Fibroblast of skin of left biceps (primary cell): ENCODE results near the gene ISG20L2.

Source experiments
- DNase-seq, 2 experiments: peaks; one replicate each; pipeline ENCODE4 v3.0.0-alpha.2; 2013; ENCODE audit warnings: low read depth in 2 of 2

ISG20L2 gene

DNA sequence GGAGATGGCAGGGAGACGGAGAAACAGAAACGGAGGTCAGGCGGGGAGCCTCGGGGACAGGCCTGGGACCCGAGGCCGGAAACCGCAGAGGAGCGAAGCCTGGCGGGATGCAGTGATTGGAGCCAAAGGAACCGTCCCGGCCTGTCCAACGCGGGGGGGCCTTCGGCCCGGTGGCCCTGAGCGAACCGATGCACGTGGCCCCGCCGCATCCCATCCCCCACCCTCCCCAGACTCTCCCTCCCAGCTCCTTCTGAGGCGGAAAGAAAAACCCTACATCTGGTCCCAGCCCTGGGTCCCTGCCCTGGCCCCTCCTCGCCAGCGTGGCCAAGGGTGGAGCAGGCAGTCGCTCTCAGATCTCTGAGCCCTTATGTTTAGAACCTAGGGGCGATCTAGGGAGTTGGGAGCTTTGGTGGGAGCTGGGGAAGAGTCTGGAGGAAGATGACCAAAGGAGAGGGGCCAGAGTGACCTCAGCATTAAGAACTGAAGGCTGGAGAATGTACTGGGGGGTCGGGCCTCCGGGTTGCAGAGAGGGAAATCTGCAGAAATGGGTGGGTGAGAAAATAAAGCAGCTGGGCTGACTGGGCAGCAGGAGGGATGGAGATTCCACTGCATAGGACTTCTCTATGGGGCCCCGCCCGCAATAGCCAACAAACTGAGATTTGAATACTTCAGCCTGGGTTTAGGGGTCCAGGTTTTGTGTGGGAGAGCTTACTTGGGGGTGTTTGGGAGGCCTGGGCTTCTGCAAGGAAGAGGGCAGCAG, 21.7 kb downstream of the ISG20L2 start:
- no peak for DNase-seq

DNA sequence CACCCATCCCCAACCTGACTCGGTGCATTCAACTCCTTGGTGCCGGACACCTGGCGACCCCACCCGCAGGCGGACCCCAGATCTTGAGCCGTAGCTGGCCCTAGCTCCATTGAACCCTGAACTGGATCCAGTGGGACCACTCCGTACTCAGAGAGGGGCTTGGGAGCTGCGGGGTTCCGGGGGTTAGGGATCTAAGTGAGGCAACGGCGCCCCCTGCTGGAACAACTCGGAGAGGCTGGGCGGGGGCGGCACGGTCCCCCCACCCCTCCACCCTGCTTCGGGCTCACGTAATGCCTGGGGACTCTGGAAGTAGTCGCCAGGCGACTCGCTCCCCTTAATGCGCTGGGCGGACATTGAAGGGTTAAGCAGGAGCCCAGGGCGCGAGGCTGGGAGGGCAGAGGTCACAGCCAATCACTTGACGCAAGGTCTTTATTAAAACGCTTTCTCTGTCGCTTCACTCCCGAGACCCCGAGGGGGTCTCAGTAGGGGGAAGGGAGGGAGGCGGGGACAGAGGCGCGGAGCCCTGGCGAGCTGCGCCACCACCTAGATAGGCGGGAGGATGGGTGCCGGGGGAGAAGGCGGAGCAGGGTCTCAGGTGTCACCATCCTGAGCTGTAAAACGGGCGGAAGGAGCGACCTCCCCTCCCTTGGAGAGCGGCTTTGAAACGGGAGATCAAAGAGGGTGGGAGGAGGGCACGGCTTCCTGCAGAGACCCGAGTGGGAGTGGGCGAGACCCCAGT, 22.5 kb downstream of the ISG20L2 start:
- DNase-seq, result no peak

DNA sequence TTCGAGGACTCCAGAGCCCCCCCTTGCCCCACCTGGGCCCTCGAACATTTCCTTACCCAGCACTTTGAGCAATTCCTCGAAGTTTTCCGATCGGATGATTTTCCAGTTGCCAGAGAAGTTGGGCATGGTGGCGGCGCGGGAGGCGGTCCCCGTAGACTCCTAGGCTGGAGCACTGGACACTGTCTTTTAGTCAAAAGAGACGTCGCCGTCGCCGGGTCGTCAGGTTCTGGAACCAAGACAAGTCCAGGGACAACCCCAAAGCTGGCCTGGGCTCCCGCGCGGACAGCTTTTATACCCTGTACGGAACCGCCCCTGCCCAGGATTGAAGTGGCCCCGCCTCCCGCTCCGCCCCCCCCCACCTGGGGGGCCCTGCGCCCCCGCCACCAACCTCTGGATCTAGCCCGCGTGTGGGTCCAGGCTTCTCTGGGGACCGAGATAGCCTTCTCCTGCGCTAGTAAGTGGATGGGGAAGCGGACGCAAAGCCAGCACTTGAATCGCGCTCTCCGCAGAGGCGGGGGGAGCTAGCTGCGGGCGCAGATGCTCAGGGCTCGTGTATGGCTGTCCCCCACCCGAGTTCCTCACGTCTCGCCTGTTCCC, 23.1 kb downstream of the ISG20L2 start, which contains the start of gene CRABP2:
Gene CRABP2, minus strand, starts transcription at position 263 of the 597 bp plus-strand sequence. Its CDS starts 137 bp downstream, at position 126.
- no peak for DNase-seq

DNA sequence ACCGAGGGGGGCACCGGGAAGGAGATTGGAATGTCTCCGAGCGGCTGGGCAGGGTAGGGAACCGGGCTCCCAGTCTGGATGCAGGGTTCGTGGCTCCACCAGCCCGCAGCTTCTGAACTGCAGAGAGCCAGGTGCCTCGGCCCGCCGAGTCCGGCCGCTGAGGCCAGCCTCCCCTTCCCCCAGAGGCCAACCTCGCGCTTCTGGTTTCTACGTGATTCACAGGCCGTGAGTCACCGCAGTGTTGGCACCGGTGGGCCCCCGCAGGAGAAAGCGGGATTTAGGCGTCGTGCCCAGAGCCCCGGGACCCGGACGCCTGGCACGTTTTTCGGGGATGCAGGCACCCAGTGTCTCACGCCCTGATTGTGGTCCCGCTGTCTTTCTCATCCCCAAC, 23.6 kb downstream of the ISG20L2 start:
- no peak for DNase-seq

- no peak for DNase-seq
Measured at GRCh38 chr1:156704166-156704711, 24.3 kb downstream of the ISG20L2 start.

DNA sequence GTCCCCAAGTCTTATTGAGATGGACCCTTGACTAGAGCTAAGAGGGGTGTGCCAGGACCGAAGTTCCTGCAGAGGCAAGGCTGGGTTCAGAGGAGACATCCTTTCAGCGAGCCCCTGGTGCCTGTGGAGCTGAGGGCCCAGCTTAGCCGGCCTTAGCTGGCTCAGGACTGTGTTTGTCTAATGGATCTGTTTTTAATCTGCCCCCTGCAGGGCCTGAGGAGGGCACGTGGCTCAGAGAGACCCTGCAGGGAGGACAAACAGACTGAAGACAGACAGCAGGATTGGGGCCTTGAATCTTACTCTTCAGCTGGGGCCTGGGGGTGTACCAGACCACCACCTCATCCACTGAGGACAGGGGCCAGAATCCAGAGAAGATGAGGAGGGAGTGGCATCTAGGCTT, 24.8 kb downstream of the ISG20L2 start:
- DNase-seq, result no peak

DNA sequence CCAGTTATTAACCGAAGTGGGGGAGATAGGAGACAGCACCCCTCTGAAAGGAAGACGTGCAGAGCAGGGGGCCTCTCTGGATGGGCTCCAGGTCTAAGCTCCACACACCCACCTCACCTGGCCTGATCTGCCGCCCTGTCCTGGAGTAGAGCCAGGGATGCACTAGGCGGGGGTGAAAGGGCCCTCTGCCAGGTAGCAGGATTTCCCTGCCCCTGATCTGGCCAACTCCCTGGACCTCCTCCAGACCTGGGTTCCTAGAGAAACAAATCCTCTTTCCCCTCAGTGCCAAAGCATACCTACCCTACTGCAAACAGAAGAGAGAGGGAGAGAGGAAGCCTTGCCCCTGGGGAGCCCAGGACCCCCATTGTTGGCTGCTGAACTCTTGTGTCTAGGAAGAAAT, 25.2 kb downstream of the ISG20L2 start:
- DNase-seq, result no peak

DNA sequence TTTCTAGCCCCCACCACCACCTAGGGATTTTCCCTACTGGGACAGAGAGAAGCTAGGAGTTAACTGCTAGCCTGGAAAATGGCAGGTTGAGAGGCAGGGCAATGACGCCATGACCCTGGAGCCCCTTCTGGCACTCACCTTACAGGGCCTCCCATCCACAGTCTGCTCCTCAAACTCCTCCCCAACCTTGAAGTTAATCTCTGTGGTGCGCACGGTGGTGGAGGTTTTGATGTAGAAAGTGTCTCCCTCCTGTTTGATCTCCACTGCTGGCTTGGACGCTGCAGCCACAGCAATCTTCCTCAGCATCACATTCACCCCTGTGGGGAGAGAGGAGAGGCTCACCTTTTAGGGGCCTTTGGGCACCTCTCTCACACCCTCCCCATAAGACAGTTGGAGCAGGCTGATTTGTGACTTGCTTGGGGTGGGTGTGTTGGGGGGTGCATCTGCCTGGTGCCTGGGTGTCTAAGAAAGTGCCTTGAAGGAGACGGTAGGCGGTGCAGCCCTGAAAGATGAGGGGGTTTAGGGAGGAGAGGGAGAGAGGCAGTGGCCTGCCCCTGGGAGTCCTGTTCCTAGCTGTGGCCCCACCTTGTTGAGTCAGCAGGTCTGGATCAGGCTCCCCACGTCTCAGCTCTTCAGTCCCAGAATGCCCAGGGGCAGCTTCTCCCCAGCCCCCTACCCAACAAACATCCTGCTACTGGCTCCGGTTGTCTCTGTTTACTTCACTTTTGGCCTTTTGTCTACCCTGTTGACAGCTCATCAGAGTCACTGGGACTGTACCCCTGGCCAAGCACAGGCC, 27.6 kb downstream of the ISG20L2 start:
- DNase-seq, result no peak

- DNase-seq, result no peak
Measured at GRCh38 chr1:156698995-156699394, 29.6 kb downstream of the ISG20L2 start.

DNA sequence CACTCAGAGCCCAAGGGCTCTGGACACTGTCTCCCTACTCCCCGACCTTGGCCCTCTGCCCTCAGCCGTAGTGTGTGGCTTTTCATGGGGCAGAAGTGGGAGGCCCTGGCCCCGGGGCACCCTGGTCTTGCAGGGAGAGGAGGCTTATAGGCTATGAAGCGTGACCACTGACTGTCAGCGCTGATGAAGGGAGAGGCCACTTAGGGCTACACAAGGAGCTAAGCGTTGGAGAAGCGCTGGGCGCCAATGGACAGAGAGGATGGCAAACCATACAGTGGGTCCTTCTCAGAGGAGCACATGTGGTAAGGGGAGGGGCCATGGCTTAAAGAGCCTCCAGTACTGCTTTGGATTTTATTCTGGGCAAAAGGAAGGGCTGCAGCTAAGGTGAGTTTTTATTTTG, 31.1 kb downstream of the ISG20L2 start:
- DNase-seq, result no peak

DNA sequence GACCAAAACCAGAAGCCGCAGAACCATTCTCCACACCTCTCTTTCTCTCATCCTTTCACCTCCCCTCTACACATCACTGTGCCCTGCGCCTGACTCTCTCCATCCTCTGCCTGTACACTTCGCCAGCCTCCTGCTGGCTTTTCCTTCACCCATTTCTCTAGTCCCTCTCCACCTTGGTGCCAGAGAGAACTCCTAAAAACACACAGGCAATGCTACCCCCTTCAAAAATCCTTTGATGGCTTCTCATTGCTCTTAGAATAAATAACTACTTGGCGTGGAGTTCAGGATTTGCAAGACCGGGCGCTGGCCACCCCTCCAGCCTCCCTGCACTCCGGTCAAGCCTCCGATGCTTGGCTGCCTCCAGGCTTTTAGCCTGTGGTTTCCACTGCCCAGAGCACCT, 31.8 kb downstream of the ISG20L2 start:
- DNase-seq, result no peak

- no peak for DNase-seq
Measured at GRCh38 chr1:156694690-156694962, 33.9 kb downstream of the ISG20L2 start.

DNA sequence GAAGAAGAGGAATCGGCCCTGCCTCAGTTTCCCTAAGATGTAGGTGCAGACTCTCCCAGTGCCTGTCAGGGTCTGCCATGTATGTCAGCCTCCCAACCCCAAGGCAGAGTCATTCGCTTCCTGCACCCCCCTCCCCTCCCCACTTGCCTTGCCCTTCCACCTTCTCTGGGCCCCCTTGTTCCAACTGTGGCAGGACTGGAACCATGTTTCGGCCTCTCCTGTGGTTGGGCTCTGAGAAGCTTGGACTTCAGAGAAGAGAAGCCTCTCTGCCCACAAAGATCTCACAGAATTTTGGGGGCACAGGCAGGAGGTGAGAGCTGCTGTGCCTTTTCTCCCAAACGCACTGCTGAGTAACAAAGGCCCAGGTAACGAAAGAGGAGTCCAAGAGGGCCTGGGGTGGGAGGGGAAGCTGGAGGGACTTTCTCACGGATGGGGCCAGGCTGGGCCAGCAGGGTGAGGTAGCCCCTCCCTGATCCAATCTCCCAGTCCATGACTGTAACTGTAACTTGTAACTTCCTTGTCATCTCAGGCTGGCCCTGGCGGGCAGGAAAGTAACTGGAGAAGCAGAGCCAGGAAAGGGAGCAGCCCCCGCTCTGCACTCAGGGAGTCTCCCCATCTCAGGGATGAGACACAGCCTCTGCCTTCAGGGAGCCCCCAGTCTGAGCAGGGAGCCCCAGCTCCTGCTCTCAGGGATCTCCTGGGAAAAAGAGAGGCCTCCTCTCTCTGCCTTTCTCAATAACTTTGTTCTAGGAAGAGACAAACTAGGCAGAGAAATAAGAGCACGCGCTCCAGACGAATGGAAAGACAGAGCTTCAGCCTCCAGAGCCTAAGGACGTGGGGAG, 34.5 kb downstream of the ISG20L2 start:
- DNase-seq, result no peak

DNA sequence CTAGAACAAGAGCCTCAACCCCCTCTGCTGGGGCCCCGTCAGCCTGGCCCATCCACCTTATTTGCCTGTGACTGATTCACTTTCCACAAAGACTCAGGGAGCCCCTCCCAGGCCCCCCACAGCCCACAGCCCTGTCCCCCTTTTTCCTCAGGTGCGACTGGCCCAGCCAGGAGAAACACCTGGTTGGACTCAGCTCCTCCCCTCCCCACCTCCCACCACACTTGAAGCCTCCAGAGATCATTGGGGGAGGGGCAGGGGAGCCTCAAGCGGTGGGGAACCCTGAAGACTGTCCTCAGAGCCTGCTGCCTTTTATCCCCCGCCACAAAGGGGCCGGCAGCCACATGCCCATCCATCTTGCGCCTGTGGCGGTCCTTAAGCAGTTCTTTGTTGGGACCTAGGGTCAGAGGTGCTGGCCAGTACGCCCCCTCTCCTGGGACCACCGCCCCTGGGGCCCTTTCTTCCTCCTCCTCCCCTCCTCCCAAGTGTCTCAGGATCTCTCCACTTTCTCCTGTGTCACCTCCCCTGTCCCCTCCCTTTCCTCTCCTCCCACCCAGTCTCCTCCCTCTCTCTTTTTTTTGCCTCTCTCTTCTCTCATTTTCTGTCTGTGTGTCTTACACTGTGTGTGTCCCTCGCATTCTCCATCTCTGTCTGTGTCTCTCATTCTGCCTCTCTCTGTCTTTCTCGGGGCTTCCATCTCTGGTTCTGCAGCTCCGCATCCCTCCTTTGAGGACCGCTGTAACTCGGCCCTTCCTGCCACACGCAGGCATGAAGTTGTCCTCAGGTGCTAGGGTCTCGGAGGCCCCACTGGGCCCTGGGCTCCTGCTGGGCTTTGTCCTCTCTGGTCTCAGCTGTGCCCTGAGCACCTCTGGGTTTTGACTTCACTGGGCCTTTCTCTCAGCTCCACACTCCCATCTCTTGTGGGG, 35.4 kb downstream of the ISG20L2 start:
- DNase-seq, result no peak

GRCh38 chr1:156692441-156692924, 36.1 kb downstream of the ISG20L2 start:
- DNase-seq, result no peak

DNA sequence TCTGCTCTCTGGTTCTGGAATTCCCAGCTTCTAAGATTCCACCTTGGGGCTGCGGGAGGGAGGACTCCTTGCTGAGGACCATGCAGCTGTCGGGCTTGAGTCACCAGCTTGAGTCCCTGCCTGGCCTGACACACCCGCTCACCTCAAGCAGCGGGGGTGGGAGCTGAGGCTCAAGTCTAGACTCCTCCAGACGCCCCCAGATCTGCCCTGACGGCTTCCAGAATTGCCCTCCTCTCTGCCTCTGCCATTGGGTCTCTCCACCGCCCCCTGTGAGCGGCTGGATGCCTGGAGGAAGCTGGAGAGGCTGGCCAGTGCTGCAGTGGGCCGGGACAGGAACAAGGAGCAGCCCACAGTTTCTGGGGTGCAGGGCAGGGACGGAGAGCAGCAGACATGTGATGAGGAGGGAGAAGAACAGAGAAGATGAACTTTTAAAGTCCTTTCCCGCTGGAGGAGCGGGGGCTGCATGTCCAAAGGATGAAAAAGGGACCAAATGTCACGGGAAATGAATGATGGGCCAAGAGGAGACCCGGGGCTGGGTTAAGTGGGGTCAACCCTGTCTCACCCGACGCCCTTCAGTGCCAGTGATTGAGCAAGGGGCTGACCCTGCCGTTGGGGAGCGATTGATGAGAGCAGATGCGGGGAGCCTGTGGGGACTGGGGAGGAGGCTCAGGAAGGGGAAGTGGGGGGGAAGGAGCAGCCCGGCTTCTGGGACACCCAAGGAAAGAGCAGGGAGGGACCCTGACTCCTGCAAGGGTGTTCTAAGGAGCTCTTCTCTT, 36.7 kb downstream of the ISG20L2 start:
- no peak for DNase-seq

- no peak for DNase-seq
Measured at GRCh38 chr1:156691191-156691590, 37.4 kb downstream of the ISG20L2 start.

DNA sequence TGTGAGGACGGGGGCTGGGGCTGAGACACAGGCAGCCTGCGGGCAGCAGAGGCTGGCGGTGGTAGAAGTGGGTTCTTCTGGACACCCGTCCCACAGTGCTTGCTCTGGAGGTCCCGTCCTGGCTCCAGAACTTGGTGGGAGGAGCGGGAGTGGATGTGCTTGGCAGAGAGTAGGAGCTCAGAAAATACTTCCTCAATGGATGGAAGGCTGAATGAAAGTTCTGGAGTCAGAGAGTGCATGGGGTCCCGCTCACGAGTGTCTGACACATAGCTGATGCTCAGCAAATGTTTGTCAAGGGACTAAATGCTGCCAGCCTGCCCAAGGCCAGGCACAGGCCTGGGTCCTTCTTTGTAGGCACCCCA, 37.9 kb downstream of the ISG20L2 start:
- DNase-seq, result no peak
